Small intestine (tissue), 7 donors: Measurements from ENCODE around the gene CAMK2G. TPM values are rescaled to one million over a fixed set of nuclear protein-coding genes. Genes with fewer than 3 reads are reported as not detected.

ENCODE experiments used
- DNase-seq, 2 donors: peaks; one replicate each; pipeline versions ENCODE4 v3.0.0 to v3.0.0-alpha.2; 2013
- FAIRE-seq: peaks from 2 replicates; lab custom pipeline; 2012; peaks lifted over from hg19 to GRCh38; lab: Jason Lieb, UNC
- H3K27ac ChIP-seq, 3 donors: one replicate each; pipeline ENCODE4 v1.5.1; 2013; ENCODE audit warnings: low read length in 2 of 3, mild to moderate bottlenecking in 2 of 3, control low read depth in 1 of 3, inconsistent platforms in 1 of 3, low read depth in 1 of 3, moderate library complexity in 1 of 3
- H3K27me3 ChIP-seq, 3 donors: one replicate each; pipeline ENCODE4 v1.6.1; 2013; ENCODE audit warnings: low read length in 3 of 3, inconsistent platforms in 1 of 3; ENCODE audit not compliant: control insufficient read depth in 3 of 3, insufficient read depth in 3 of 3
- H3K36me3 ChIP-seq, 3 donors: one replicate each; pipeline ENCODE4 v1.6.1; 2013; ENCODE audit warnings: low read length in 3 of 3, inconsistent platforms in 1 of 3, low read depth in 1 of 3, mild to moderate bottlenecking in 1 of 3, moderate library complexity in 1 of 3; ENCODE audit not compliant: control insufficient read depth in 3 of 3, insufficient read depth in 2 of 3
- H3K4me1 ChIP-seq, 3 donors: one replicate each; pipeline ENCODE4 v1.6.1; 2013; ENCODE audit warnings: low read length in 2 of 3, inconsistent platforms in 1 of 3, low read depth in 1 of 3, mild to moderate bottlenecking in 1 of 3, moderate library complexity in 1 of 3; ENCODE audit not compliant: control insufficient read depth in 3 of 3, insufficient read depth in 2 of 3
- H3K4me3 ChIP-seq, 3 donors: one replicate each; pipeline ENCODE4 v1.5.1; 2013; ENCODE audit warnings: low read length in 3 of 3, control low read depth in 1 of 3, inconsistent platforms in 1 of 3, low read depth in 1 of 3, mild to moderate bottlenecking in 1 of 3, moderate library complexity in 1 of 3
- H3K9me3 ChIP-seq, 2 donors: one replicate each; pipeline ENCODE4 v1.6.1; 2013; ENCODE audit warnings: low read depth in 1 of 2, low read length in 1 of 2; ENCODE audit not compliant: control insufficient read depth in 2 of 2, insufficient read depth in 1 of 2
- WGBS, 3 donors: extraction: QIAGEN DNeasy Blood & Tissue Kit; methylation state at CpG; one replicate each; pipeline ENCODE4 v1.1.7; 2013; 5-methylcytosine and 5-hydroxymethylcytosine counted together
- polyA plus RNA-seq, 4 donors: library from polyadenylated mRNA; stranded (reverse) in 3 of 4; unstranded in 1 of 4; fragments of 200-250 nt in 3 of 4; fragments of 120-200 nt in 1 of 4; gene quantifications; one replicate each; pipeline versions ENCODE4 v1.2.1 to v1.2.3, GENCODE V29; 2013
- donor health status: healthy with polysubstance abuse.
- donor health status: control.
- donor health status: control.
- donor health status: Bipolar disorder and iron deficiency.
- donor health status: healthy.

The CAMK2G gene
- polyA plus RNA-seq, 4 donors, result 33.1 to 74.9 (median 46.8) TPM

- no peaks in the 10 kb centered on the region for H3K9me3 ChIP-seq
- H3K36me3 ChIP-seq, result peaks cover 0 to 6% (median 0%) of the 10 kb centered on the region in 3 donors
- peaks cover 0 to 47% (median 3%) of the 10 kb centered on the region in 3 donors for H3K4me1 ChIP-seq
- no peak for FAIRE-seq
- H3K27ac ChIP-seq, result peak overlapping the region in 2 of 3 donors; percentile 79 to 92
- no peak overlapping the region for H3K4me3 ChIP-seq
- 47 to 59% (median 51%) methylated on average over 6 of the region's 6 CpGs for WGBS, 3 donors
- H3K27me3 ChIP-seq, result peaks cover 0 to 6% (median 0%) of the 10 kb centered on the region in 3 donors
- DNase-seq, result peak in 1 of 2 donors; percentile 63
Measured at GRCh38 chr10:73907841-73908517, 33.6 kb upstream of the CAMK2G start.

- Histone ChIP-seq H3K27me3 (peaks cover 0 to 4% (median 0%) of the 10 kb centered on the region in 3 donors), H3K4me1 (peaks cover 0 to 38% (median 3%) of the 10 kb centered on the region in 3 donors), H3K4me3 (no peak overlapping the region), H3K36me3 (no peaks in the 10 kb centered on the region), H3K9me3 (no peaks in the 10 kb centered on the region), H3K27ac (peak overlapping the region in 2 of 3 donors; percentile 79 to 92)
- 55 to 86% (median 83%) methylated on average over 8 of the region's 8 CpGs for WGBS, 3 donors
- DNase-seq (peak in 1 of 2 donors; percentile 54), FAIRE-seq (no peak)
Measured at GRCh38 chr10:73906524-73907447, 32.4 kb upstream of the CAMK2G start.

- FAIRE-seq, result no peak
Measured at GRCh38 chr10:73905256-73906020, 31.1 kb upstream of the CAMK2G start.

GRCh38 chr10:73902351-73902750, 28.0 kb upstream of the CAMK2G start:
- Histone ChIP-seq H3K27ac (no peak overlapping the region), H3K27me3 (no peaks in the 10 kb centered on the region), H3K9me3 (no peaks in the 10 kb centered on the region), H3K36me3 (no peaks in the 10 kb centered on the region), H3K4me1 (peaks cover 2 to 34% (median 6%) of the 10 kb centered on the region in 3 donors), H3K4me3 (no peak overlapping the region)
- 90 to 92% (median 91%) methylated on average over 2 of the region's 2 CpGs for whole genome bisulfite sequencing, 3 donors
- FAIRE-seq, result no peak
- no peak for DNase-seq

More at GRCh38 chr10:73905256-73906020, 31.1 kb upstream of the CAMK2G start:
- H3K4me1 ChIP-seq, result peaks cover 0 to 42% (median 3%) of the 10 kb centered on the region in 3 donors
- no peak overlapping the region for H3K4me3 ChIP-seq
- 54 to 73% (median 64%) methylated on average over 4 of the region's 4 CpGs for WGBS, 3 donors
- no peaks in the 10 kb centered on the region for H3K9me3 ChIP-seq
- H3K36me3 ChIP-seq, result no peaks in the 10 kb centered on the region
- H3K27ac ChIP-seq, result peak overlapping the region in 1 of 3 donors; percentile 92
- no peak for DNase-seq
- H3K27me3 ChIP-seq, result no peaks in the 10 kb centered on the region

- 59 to 77% (median 64%) methylated on average over 6 of the region's 6 CpGs for WGBS, 3 donors
- Histone ChIP-seq H3K4me1 (peaks cover 2 to 23% (median 6%) of the 10 kb centered on the region in 3 donors), H3K9me3 (no peaks in the 10 kb centered on the region), H3K27ac (no peak overlapping the region), H3K4me3 (no peak overlapping the region), H3K27me3 (no peaks in the 10 kb centered on the region), H3K36me3 (no peaks in the 10 kb centered on the region)
- FAIRE-seq (no peak), DNase-seq (no peak)
Measured at GRCh38 chr10:73901261-73901660, 26.9 kb upstream of the CAMK2G start.

DNA sequence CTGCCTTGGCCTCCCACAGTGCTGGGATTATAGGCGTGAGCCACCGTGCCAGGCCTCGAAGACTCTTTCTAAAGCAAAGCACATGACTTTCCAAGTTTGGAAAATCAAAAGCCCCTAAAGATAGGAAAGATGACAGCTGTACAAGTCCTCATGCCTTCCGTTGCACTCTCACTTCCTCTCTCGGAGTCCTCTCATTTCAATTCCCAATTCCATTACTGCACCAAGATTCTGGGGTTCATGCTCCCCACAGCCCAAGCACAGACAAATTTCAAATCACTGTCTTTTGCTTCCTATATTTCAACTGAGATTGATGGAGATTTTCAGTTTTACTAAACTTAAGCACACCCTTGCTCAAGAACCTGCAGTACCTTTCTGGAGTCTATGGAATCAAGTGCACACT, 25.7 kb upstream of the CAMK2G start:
- FAIRE-seq, result no peak
- Histone ChIP-seq H3K4me1 (peaks cover 2 to 21% (median 6%) of the 10 kb centered on the region in 3 donors), H3K27ac (no peak overlapping the region), H3K4me3 (no peak overlapping the region), H3K27me3 (no peaks in the 10 kb centered on the region), H3K9me3 (no peaks in the 10 kb centered on the region), H3K36me3 (no peaks in the 10 kb centered on the region)
- no peak for DNase-seq
- 75 to 91% (median 85%) methylated on average over 5 of the region's 5 CpGs for WGBS, 3 donors

GRCh38 chr10:73899423-73899822, 25.1 kb upstream of the CAMK2G start:
- peak overlapping the region in 2 of 3 donors; percentile 14 to 41 for H3K27ac ChIP-seq
- no peaks in the 10 kb centered on the region for H3K9me3 ChIP-seq
- H3K4me1 ChIP-seq, result peaks cover 2 to 21% (median 6%) of the 10 kb centered on the region in 3 donors
- no peaks in the 10 kb centered on the region for H3K27me3 ChIP-seq
- H3K4me3 ChIP-seq, result no peak overlapping the region
- no peak for FAIRE-seq
- WGBS, 3 donors, result 5 to 38% (median 20%) methylated on average over 4 of the region's 4 CpGs
- DNase-seq, result peak; percentile 58 to 72
- no peaks in the 10 kb centered on the region for H3K36me3 ChIP-seq
